Stimulated activated effector memory CD8-positive, alpha-beta T cell treated with anti-CD3 and anti-CD28 coated beads, Interleukin-12 subunit alpha, Interleukin-12 subunit beta, amount 100 ng/mL, for 72 hours (primary cell): ENCODE results near the gene CEACAM5.

Experiments used
- ATAC-seq: fragments of 150-1000 bp; cut with Tn5 transposase; 2 replicates; pipeline ENCODE4 v1.10.0; 2021
- DNase-seq, 2 donors: peaks; one replicate each; pipeline ENCODE4 v3.0.0; 2021 to 2022; ENCODE audit warnings: low spot score in 2 of 2
- H3K27ac Mint-ChIP-seq: one replicate; pipeline ENCODE4 v1.8.0; 2022; ENCODE audit warnings: mild to moderate bottlenecking, mixed read lengths
- H3K36me3 Mint-ChIP-seq: one replicate; pipeline ENCODE4 v1.8.0; 2022; ENCODE audit warnings: mild to moderate bottlenecking, mixed read lengths
- H3K4me1 Mint-ChIP-seq: one replicate; pipeline ENCODE4 v1.8.0; 2022; ENCODE audit warnings: mixed read lengths
- H3K4me3 Mint-ChIP-seq: one replicate; pipeline ENCODE4 v1.8.0; 2022; ENCODE audit warnings: mild to moderate bottlenecking, mixed read lengths
- H3K9me3 Mint-ChIP-seq: one replicate; pipeline ENCODE4 v1.8.0; 2022; ENCODE audit warnings: mixed read lengths

Gene CEACAM5

GRCh38 chr19:41696402-41697197 lies 11.8 kb upstream of the CEACAM5 start:
- no peak overlapping the region for H3K4me3 Mint-ChIP-seq
- H3K9me3 Mint-ChIP-seq = no peaks in the 10 kb centered on the region
- H3K4me1 Mint-ChIP-seq = peaks cover 2% of the 10 kb centered on the region
- ATAC-seq (no peak), DNase-seq (no peak)
- peaks cover 6% of the 10 kb centered on the region for H3K36me3 Mint-ChIP-seq
- no peak overlapping the region for H3K27ac Mint-ChIP-seq

GRCh38 chr19:41697198-41697855 lies 11.1 kb upstream of the CEACAM5 start:
- Mint-ChIP-seq H3K4me1 (no peaks in the 10 kb centered on the region), H3K36me3 (peaks cover 6% of the 10 kb centered on the region), H3K4me3 (no peak overlapping the region), H3K27ac (no peak overlapping the region), H3K9me3 (no peaks in the 10 kb centered on the region)
- ATAC-seq = no peak
- no peak for DNase-seq

- Mint-ChIP-seq H3K4me3 (no peak overlapping the region), H3K4me1 (no peaks in the 10 kb centered on the region), H3K27ac (no peak overlapping the region), H3K9me3 (no peaks in the 10 kb centered on the region), H3K36me3 (peaks cover 6% of the 10 kb centered on the region)
- DNase-seq (no peak), ATAC-seq (no peak)
Measured at GRCh38 chr19:41698746-41699230, 9.6 kb upstream of the CEACAM5 start.

- H3K4me3 Mint-ChIP-seq = no peak overlapping the region
- H3K27ac Mint-ChIP-seq = no peak overlapping the region
- ATAC-seq = no peak
Measured at GRCh38 chr19:41699231-41699967, 9.0 kb upstream of the CEACAM5 start.

GRCh38 chr19:41699968-41700323 lies 8.5 kb upstream of the CEACAM5 start:
- ATAC-seq = no peak
- H3K27ac Mint-ChIP-seq = no peak overlapping the region
- peaks cover 6% of the 10 kb centered on the region for H3K36me3 Mint-ChIP-seq

More at GRCh38 chr19:41699231-41699967, 9.0 kb upstream of the CEACAM5 start:
- DNase-seq = no peak
- peaks cover 6% of the 10 kb centered on the region for H3K36me3 Mint-ChIP-seq
- no peaks in the 10 kb centered on the region for H3K4me1 Mint-ChIP-seq
- no peaks in the 10 kb centered on the region for H3K9me3 Mint-ChIP-seq

GRCh38 chr19:41700381-41701195 lies 7.8 kb upstream of the CEACAM5 start:
- H3K27ac Mint-ChIP-seq = no peak overlapping the region
- H3K9me3 Mint-ChIP-seq = no peaks in the 10 kb centered on the region
- peaks cover 3% of the 10 kb centered on the region for H3K4me1 Mint-ChIP-seq
- H3K4me3 Mint-ChIP-seq = no peak overlapping the region
- H3K36me3 Mint-ChIP-seq = peaks cover 6% of the 10 kb centered on the region
- DNase-seq (no peak), ATAC-seq (no peak)

More at GRCh38 chr19:41699968-41700323, 8.5 kb upstream of the CEACAM5 start:
- DNase-seq = no peak
- Mint-ChIP-seq H3K9me3 (no peaks in the 10 kb centered on the region), H3K4me1 (no peaks in the 10 kb centered on the region), H3K4me3 (no peak overlapping the region)

GRCh38 chr19:41701401-41702075 lies 6.9 kb upstream of the CEACAM5 start:
- Mint-ChIP-seq H3K9me3 (no peaks in the 10 kb centered on the region), H3K4me3 (no peak overlapping the region), H3K27ac (no peak overlapping the region), H3K4me1 (peaks cover 5% of the 10 kb centered on the region), H3K36me3 (peaks cover 2% of the 10 kb centered on the region)
- ATAC-seq (no peak), DNase-seq (no peak)

- peaks cover 12% of the 10 kb centered on the region for H3K4me1 Mint-ChIP-seq
- H3K27ac Mint-ChIP-seq = no peak overlapping the region
- DNase-seq (no peak), ATAC-seq (no peak)
- no peaks in the 10 kb centered on the region for H3K36me3 Mint-ChIP-seq
- H3K9me3 Mint-ChIP-seq = no peaks in the 10 kb centered on the region
- H3K4me3 Mint-ChIP-seq = no peak overlapping the region
Measured at GRCh38 chr19:41702171-41702651, 6.2 kb upstream of the CEACAM5 start.

- H3K9me3 Mint-ChIP-seq = no peaks in the 10 kb centered on the region
- peaks cover 13% of the 10 kb centered on the region for H3K4me1 Mint-ChIP-seq
- H3K4me3 Mint-ChIP-seq = no peak overlapping the region
- DNase-seq (no peak), ATAC-seq (no peak)
- H3K36me3 Mint-ChIP-seq = no peaks in the 10 kb centered on the region
- H3K27ac Mint-ChIP-seq = no peak overlapping the region
Measured at GRCh38 chr19:41703602-41704293, 4.7 kb upstream of the CEACAM5 start.

GRCh38 chr19:41705393-41706174 lies 2.8 kb upstream of the CEACAM5 start:
- Mint-ChIP-seq H3K4me3 (no peak overlapping the region), H3K9me3 (no peaks in the 10 kb centered on the region), H3K36me3 (no peaks in the 10 kb centered on the region), H3K4me1 (peaks cover 13% of the 10 kb centered on the region), H3K27ac (no peak overlapping the region)
- no peak for DNase-seq
- no peak for ATAC-seq

GRCh38 chr19:41706741-41707501 lies 1.5 kb upstream of the CEACAM5 start:
- H3K4me3 Mint-ChIP-seq = peak overlapping the region; percentile 51
- H3K36me3 Mint-ChIP-seq = no peaks in the 10 kb centered on the region
- DNase-seq (peak; percentile 62 to 88), ATAC-seq (peak; percentile 88)
- no peak overlapping the region for H3K27ac Mint-ChIP-seq
- peaks cover 13% of the 10 kb centered on the region for H3K4me1 Mint-ChIP-seq
- no peaks in the 10 kb centered on the region for H3K9me3 Mint-ChIP-seq

GRCh38 chr19:41707502-41707812 lies 969 bp upstream of the CEACAM5 start:
- Mint-ChIP-seq H3K4me3 (no peak overlapping the region), H3K36me3 (no peaks in the 10 kb centered on the region), H3K27ac (no peak overlapping the region), H3K4me1 (peaks cover 13% of the 10 kb centered on the region), H3K9me3 (no peaks in the 10 kb centered on the region)
- DNase-seq = no peak
- no peak for ATAC-seq

- peaks cover 13% of the 10 kb centered on the region for H3K4me1 Mint-ChIP-seq
- no peak for ATAC-seq
- no peaks in the 10 kb centered on the region for H3K9me3 Mint-ChIP-seq
- no peak overlapping the region for H3K27ac Mint-ChIP-seq
- no peak for DNase-seq
- H3K36me3 Mint-ChIP-seq = no peaks in the 10 kb centered on the region
- no peak overlapping the region for H3K4me3 Mint-ChIP-seq
Measured at GRCh38 chr19:41707871-41708371, 505 bp upstream of the CEACAM5 start.
